MM.1S (cell line): ENCODE data around the gene MCM9.

Source experiments
- DNase-seq: peaks from one replicate; pipeline ENCODE4 v3.0.0-alpha.2; 2015
- H2AFZ ChIP-seq: fragments of 300-600 bp; sonication (generic); 2 replicates; pipeline ENCODE4 v1.6.0; 2016; ENCODE audit warnings: antibody characterized with exemption, low read length
- H3F3A ChIP-seq: fragments of 300-600 bp; sonication (generic); 2 replicates; pipeline ENCODE4 v1.6.1; 2016; ENCODE audit warnings: mild to moderate bottlenecking, antibody characterized with exemption, low read length, moderate library complexity, mixed read lengths; ENCODE audit not compliant: insufficient read depth
- H3K27ac ChIP-seq: fragments of 300-600 bp; sonication (generic); 2 replicates; pipeline ENCODE4 v1.5.1; 2016; ENCODE audit warnings: mild to moderate bottlenecking, low read length
- H3K27me3 ChIP-seq: fragments of 300-600 bp; sonication (generic); replicated peaks from 2 replicates; pipeline ENCODE4 v1.6.0; 2016; ENCODE audit warnings: low read length; ENCODE audit not compliant: insufficient read depth
- H3K36me3 ChIP-seq: fragments of 300-600 bp; sonication (generic); replicated peaks from 2 replicates; pipeline ENCODE4 v1.6.1; 2016; ENCODE audit warnings: mild to moderate bottlenecking, low read length, mixed read lengths; ENCODE audit not compliant: insufficient read depth
- H3K4me1 ChIP-seq: fragments of 300-600 bp; sonication (generic); 2 replicates; pipeline ENCODE4 v1.6.1; 2016; ENCODE audit warnings: low read length, mixed read lengths
- H3K4me2 ChIP-seq: fragments of 300-600 bp; sonication (generic); 2 replicates; pipeline ENCODE4 v1.6.0; 2016; ENCODE audit warnings: low read depth, low read length
- H3K4me3 ChIP-seq: fragments of 300-600 bp; sonication (generic); 2 replicates; pipeline ENCODE4 v1.5.1; 2016; ENCODE audit warnings: low read length, mixed read lengths
- H3K79me2 ChIP-seq: fragments of 300-600 bp; sonication (generic); 2 replicates; pipeline ENCODE4 v1.6.1; 2016; ENCODE audit warnings: mixed run types, low read length, mixed read lengths
- H3K9ac ChIP-seq: fragments of 300-600 bp; sonication (generic); 2 replicates; pipeline ENCODE4 v1.6.1; 2016; ENCODE audit warnings: low read length, mixed read lengths
- H3K9me2 ChIP-seq: fragments of 300-600 bp; sonication (generic); replicated peaks from 2 replicates; pipeline ENCODE4 v1.6.1; 2016; ENCODE audit warnings: mild to moderate bottlenecking, low read length, mixed read lengths; ENCODE audit not compliant: insufficient read depth
- H3K9me3 ChIP-seq: fragments of 300-600 bp; sonication (generic); replicated peaks from 2 replicates; pipeline ENCODE4 v1.6.1; 2016; ENCODE audit warnings: mild to moderate bottlenecking, low read length, mixed read lengths; ENCODE audit not compliant: insufficient read depth
- H4K20me1 ChIP-seq: fragments of 300-600 bp; sonication (generic); 2 replicates; pipeline ENCODE4 v1.6.1; 2016; ENCODE audit warnings: mild to moderate bottlenecking, low read length, moderate library complexity, mixed read lengths; ENCODE audit not compliant: insufficient read depth
- EZH2 ChIP-seq: fragments of 300-600 bp; sonication (generic); optimal IDR thresholded peaks from 2 replicates; pipeline ENCODE3; 2017; ENCODE audit warnings: low read depth, mild to moderate bottlenecking, antibody characterized with exemption, low read length, mixed read lengths
- EZH2phosphoT487 ChIP-seq: fragments of 300-600 bp; sonication (generic); IDR thresholded peaks from 2 replicates; pipeline ENCODE4 v1.6.1; 2018; ENCODE audit warnings: antibody characterized with exemption, low read length
- TF ChIP-seq, protein P1 (sequence below): fragments of 300-600 bp; sonication (generic); IDR thresholded peaks from 2 replicates; pipeline ENCODE4 v1.5.1; 2016; ENCODE audit warnings: antibody characterized with exemption, low read length, mixed read lengths

The MCM9 gene

DNA sequence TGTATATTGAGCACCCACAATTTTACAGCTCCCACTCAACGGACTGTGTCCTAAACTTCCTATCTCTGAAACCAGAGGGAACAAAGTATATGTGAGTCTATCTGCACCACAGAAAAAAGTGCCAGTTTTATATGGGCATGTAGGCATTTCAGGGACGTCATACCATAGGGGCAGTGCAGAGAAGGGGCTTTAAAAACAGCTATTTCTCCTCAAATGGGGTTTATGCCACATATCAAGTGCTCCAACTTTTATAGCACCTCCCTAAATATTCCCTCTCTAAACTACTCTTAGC is 69.9 kb downstream of the MCM9 start:
- Histone ChIP-seq H3K4me1 (no peaks in the 10 kb centered on the region), H3K4me2 (no peak overlapping the region), H3K27ac (no peak overlapping the region), H3K36me3 (no peaks in the 10 kb centered on the region), H3K4me3 (no peak overlapping the region), H3K9ac (no peak overlapping the region), H3K9me2 (no peaks in the 10 kb centered on the region), H3K79me2 (no peaks in the 10 kb centered on the region), H3K9me3 (no peaks in the 10 kb centered on the region), H2AFZ (no peak overlapping the region), H3K27me3 (no peaks in the 10 kb centered on the region), H3F3A (no peaks in the 10 kb centered on the region), H4K20me1 (no peaks in the 10 kb centered on the region)
- DNase-seq = no peak
- TF ChIP-seq, protein P1, sequence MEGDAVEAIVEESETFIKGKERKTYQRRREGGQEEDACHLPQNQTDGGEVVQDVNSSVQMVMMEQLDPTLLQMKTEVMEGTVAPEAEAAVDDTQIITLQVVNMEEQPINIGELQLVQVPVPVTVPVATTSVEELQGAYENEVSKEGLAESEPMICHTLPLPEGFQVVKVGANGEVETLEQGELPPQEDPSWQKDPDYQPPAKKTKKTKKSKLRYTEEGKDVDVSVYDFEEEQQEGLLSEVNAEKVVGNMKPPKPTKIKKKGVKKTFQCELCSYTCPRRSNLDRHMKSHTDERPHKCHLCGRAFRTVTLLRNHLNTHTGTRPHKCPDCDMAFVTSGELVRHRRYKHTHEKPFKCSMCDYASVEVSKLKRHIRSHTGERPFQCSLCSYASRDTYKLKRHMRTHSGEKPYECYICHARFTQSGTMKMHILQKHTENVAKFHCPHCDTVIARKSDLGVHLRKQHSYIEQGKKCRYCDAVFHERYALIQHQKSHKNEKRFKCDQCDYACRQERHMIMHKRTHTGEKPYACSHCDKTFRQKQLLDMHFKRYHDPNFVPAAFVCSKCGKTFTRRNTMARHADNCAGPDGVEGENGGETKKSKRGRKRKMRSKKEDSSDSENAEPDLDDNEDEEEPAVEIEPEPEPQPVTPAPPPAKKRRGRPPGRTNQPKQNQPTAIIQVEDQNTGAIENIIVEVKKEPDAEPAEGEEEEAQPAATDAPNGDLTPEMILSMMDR = no peak
- no peak for TF ChIP-seq EZH2
- TF ChIP-seq EZH2phosphoT487 = no peak

DNA sequence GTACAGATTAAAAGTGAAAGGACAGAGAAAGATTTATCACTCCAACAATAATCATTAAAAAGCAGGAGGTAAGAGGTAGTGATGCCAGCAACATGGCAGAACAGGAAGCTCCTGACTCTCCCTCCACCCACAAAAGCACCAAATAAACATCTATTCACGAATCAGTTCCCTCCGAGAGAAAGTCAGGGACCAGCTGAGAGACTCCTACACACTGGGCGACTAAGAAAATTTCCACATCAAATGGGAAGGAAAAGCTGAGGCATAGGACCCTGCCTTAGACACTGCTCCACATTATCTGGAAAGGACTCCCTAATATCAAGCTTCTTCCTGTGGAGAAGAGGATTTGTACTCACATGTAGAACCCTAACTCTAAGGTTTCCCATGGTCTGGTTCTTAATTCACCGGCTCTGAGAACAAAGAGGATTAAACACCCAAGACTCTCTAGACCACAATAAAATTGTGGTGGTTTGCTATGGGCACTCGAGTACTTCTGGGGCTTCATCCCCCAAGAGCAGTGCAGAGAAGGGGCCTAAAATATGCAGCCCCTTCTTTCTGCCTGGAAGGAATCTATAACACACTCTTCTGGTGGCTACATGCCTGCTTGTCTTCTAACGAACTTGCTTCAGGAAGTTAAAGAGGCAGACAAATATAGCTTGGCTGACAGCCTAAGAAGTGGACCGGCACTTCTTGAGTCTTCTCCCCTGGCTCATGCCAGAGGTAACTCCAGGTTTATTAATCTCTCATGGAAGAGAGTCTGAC is 70.4 kb downstream of the MCM9 start:
- Histone ChIP-seq H3K27ac (no peak overlapping the region), H3K36me3 (no peaks in the 10 kb centered on the region), H3K9ac (no peak overlapping the region), H4K20me1 (no peaks in the 10 kb centered on the region), H3K79me2 (no peaks in the 10 kb centered on the region), H3K9me3 (no peaks in the 10 kb centered on the region), H3K9me2 (no peaks in the 10 kb centered on the region), H3K27me3 (no peaks in the 10 kb centered on the region), H3K4me1 (no peaks in the 10 kb centered on the region), H2AFZ (no peak overlapping the region), H3K4me2 (no peak overlapping the region), H3F3A (no peaks in the 10 kb centered on the region), H3K4me3 (no peak overlapping the region)
- no peak for DNase-seq
- TF ChIP-seq EZH2phosphoT487 = no peak
- no peak for TF ChIP-seq EZH2
- TF ChIP-seq, protein P1 = no peak

- Histone ChIP-seq H3K9me3 (no peaks in the 10 kb centered on the region), H4K20me1 (no peaks in the 10 kb centered on the region), H3K4me3 (no peak overlapping the region), H3K27ac (no peak overlapping the region), H3K9ac (no peak overlapping the region), H3K36me3 (no peaks in the 10 kb centered on the region), H3K4me1 (no peaks in the 10 kb centered on the region), H3K9me2 (no peaks in the 10 kb centered on the region), H3K27me3 (no peaks in the 10 kb centered on the region), H3F3A (no peaks in the 10 kb centered on the region), H2AFZ (no peak overlapping the region), H3K4me2 (no peak overlapping the region), H3K79me2 (no peaks in the 10 kb centered on the region)
- no peak for DNase-seq
- TF ChIP-seq, protein P1 = no peak
- no peak for TF ChIP-seq EZH2phosphoT487
- no peak for TF ChIP-seq EZH2
Measured at GRCh38 chr6:118862443-118862842, 72.5 kb downstream of the MCM9 start.
